ENCODE data around the gene AURKAIP1. TPM values are rescaled to one million over a fixed set of nuclear protein-coding genes. Genes with fewer than 3 reads are reported as not detected.
"Not testable (repeated sequence)": the region's sequence is repeated elsewhere in the genome, so short reads cannot be mapped to it uniquely, and the experiment has no call there.

AURKAIP1 gene
- total and polyA plus RNA-seq, 2 experiments from 2014 or later, result 118 to 218 TPM

GRCh38 chr1:1371746-1372711 is 3.0 kb downstream of the AURKAIP1 start:
- H3K27me3 ChIP-seq (replicated peaks; ENCODE audit: insufficient read depth), result no peaks in the 10 kb centered on the region
- 32 to 38% methylated on average over 25 to 26 of the region's 26 CpGs for WGBS, 2 experiments (ENCODE audit: low coverage in 1 of 2, low lambda C conversion rate in 2 of 2, missing lambda C conversion rate in 2 of 2)
- peak overlapping the region; percentile 98; the same call in 1 of the 2 replicates for H3K9ac ChIP-seq
- H3K4me2 ChIP-seq (ENCODE audit: unreplicated experiment), result no peak overlapping the region
- no peaks in the 10 kb centered on the region for H3K9me2 ChIP-seq (ENCODE audit: insufficient read depth)
- H3K4me3 ChIP-seq, result no peak overlapping the region
- H3K4me1 ChIP-seq (ENCODE audit: insufficient read depth), result peaks cover 9% of the 10 kb centered on the region
- H2AFZ ChIP-seq, result no peak overlapping the region
- no peak for TF ChIP-seq EZH2phosphoT487 (IDR thresholded peaks at IDR 0.05; ENCODE audit: insufficient read depth, low read depth)
- TF ChIP-seq EZH2 (IDR thresholded peaks at IDR 0.05; ENCODE audit: insufficient read depth, poor library complexity, severe bottlenecking), result no peak
- no peaks in the 10 kb centered on the region for H3K9me3 ChIP-seq (ENCODE audit: low read depth)
- peaks cover 12% of the 10 kb centered on the region; the same call in 1 of the 2 replicates for H3F3A ChIP-seq (ENCODE audit: insufficient read depth)
- in situ Hi-C loops (cut with MboI), result no loop called here
- no peak overlapping the region for H3K27ac ChIP-seq
- H4K20me1 ChIP-seq (ENCODE audit: insufficient read depth), result no peaks in the 10 kb centered on the region
- peaks cover 45% of the 10 kb centered on the region for H3K79me2 ChIP-seq (ENCODE audit: insufficient read depth)
- DNase-seq, result peak; percentile 64
- no peaks in the 10 kb centered on the region for H3K36me3 ChIP-seq (ENCODE audit: low read depth)

GRCh38 chr1:1371364-1371745 is 3.7 kb downstream of the AURKAIP1 start:
- peaks cover 9% of the 10 kb centered on the region; the same call in 1 of the 2 replicates for H3F3A ChIP-seq (ENCODE audit: insufficient read depth)
- no peak overlapping the region for H3K9ac ChIP-seq
- H3K4me1 ChIP-seq (ENCODE audit: insufficient read depth), result peaks cover 9% of the 10 kb centered on the region
- H3K9me3 ChIP-seq (ENCODE audit: low read depth), result no peaks in the 10 kb centered on the region
- 53 to 62% methylated on average over 12 of the region's 12 CpGs for WGBS, 2 experiments (ENCODE audit: low coverage in 1 of 2, low lambda C conversion rate in 2 of 2, missing lambda C conversion rate in 2 of 2)
- TF ChIP-seq EZH2 (IDR thresholded peaks at IDR 0.05; ENCODE audit: insufficient read depth, poor library complexity, severe bottlenecking), result no peak
- no peak for TF ChIP-seq EZH2phosphoT487 (IDR thresholded peaks at IDR 0.05; ENCODE audit: insufficient read depth, low read depth)
- H3K36me3 ChIP-seq (ENCODE audit: low read depth), result no peaks in the 10 kb centered on the region
- no peaks in the 10 kb centered on the region for H3K9me2 ChIP-seq (ENCODE audit: insufficient read depth)
- H4K20me1 ChIP-seq (ENCODE audit: insufficient read depth), result no peaks in the 10 kb centered on the region
- no peaks in the 10 kb centered on the region for H3K27me3 ChIP-seq (replicated peaks; ENCODE audit: insufficient read depth)
- peaks cover 44% of the 10 kb centered on the region for H3K79me2 ChIP-seq (ENCODE audit: insufficient read depth)
- H3K4me3 ChIP-seq, result no peak overlapping the region
- H3K27ac ChIP-seq, result no peak overlapping the region
- no peak overlapping the region for H2AFZ ChIP-seq
- peak; percentile 18 for DNase-seq
- H3K4me2 ChIP-seq (ENCODE audit: unreplicated experiment), result no peak overlapping the region
- in situ Hi-C loops (cut with MboI), result no loop called here

- no peak for DNase-seq
- Histone ChIP-seq H3K9ac (no peak overlapping the region), H2AFZ (no peak overlapping the region), H3K27ac (no peak overlapping the region), H3K4me2 (ENCODE audit: unreplicated experiment) (no peak overlapping the region), H4K20me1 (ENCODE audit: insufficient read depth) (no peaks in the 10 kb centered on the region), H3K27me3 (replicated peaks; ENCODE audit: insufficient read depth) (no peaks in the 10 kb centered on the region), H3K36me3 (ENCODE audit: low read depth) (no peaks in the 10 kb centered on the region), H3K79me2 (ENCODE audit: insufficient read depth) (peaks cover 39% of the 10 kb centered on the region), H3K9me3 (ENCODE audit: low read depth) (no peaks in the 10 kb centered on the region), H3F3A (ENCODE audit: insufficient read depth) (0 out of 2 replicates have a peak, but pooled peaks cover 4% of the 10 kb centered on the region), H3K9me2 (ENCODE audit: insufficient read depth) (no peaks in the 10 kb centered on the region), H3K4me1 (ENCODE audit: insufficient read depth) (peaks cover 6% of the 10 kb centered on the region), H3K4me3 (no peak overlapping the region)
- TF ChIP-seq EZH2phosphoT487 (IDR thresholded peaks at IDR 0.05; ENCODE audit: insufficient read depth, low read depth), result no peak
- no peak for TF ChIP-seq EZH2 (IDR thresholded peaks at IDR 0.05; ENCODE audit: insufficient read depth, poor library complexity, severe bottlenecking)
- in situ Hi-C loops (cut with MboI), result no loop called here
- 75 to 79% methylated on average over 15 to 16 of the region's 16 CpGs for WGBS, 2 experiments (ENCODE audit: low coverage in 1 of 2, low lambda C conversion rate in 2 of 2, missing lambda C conversion rate in 2 of 2)
These were observed 4.2 kb downstream of the AURKAIP1 start for GRCh38 chr1:1370771-1371300.

- DNase-seq; H4K20me1 ChIP-seq (ENCODE audit: insufficient read depth); H3K4me2 ChIP-seq (ENCODE audit: unreplicated experiment); H3K36me3 ChIP-seq (ENCODE audit: low read depth); H3K9me2 ChIP-seq (ENCODE audit: insufficient read depth); H3K9me3 ChIP-seq (ENCODE audit: low read depth); H3K4me1 ChIP-seq (ENCODE audit: insufficient read depth); H3K9ac ChIP-seq; H3K27me3 ChIP-seq (replicated peaks; ENCODE audit: insufficient read depth); H2AFZ ChIP-seq; H3K4me3 ChIP-seq; H3F3A ChIP-seq (ENCODE audit: insufficient read depth); in situ Hi-C loops (cut with MboI); H3K27ac ChIP-seq: not testable (repeated sequence)
- peaks cover 36% of the 10 kb centered on the region for H3K79me2 ChIP-seq (ENCODE audit: insufficient read depth)
- 93 to 94% methylated on average over 14 of the region's 14 CpGs for WGBS, 2 experiments (ENCODE audit: low coverage in 1 of 2, low lambda C conversion rate in 2 of 2, missing lambda C conversion rate in 2 of 2)
These were observed 4.9 kb downstream of the AURKAIP1 start for GRCh38 chr1:1370094-1370493.

All from GM23248 (cell line).